Smooth muscle cell (in vitro differentiated cells): ENCODE results near the gene CHAD. TPM values are rescaled to one million over a fixed set of nuclear protein-coding genes. Genes with fewer than 3 reads are reported as not detected.

Source experiments
- DNase-seq: peaks from one replicate; lab custom pipeline; 2025; ENCODE audit not compliant: unreplicated experiment; lab: John Stamatoyannopoulos, UW
- H2AFZ ChIP-seq: fragments of 200-600 bp; sonication (generic); 2 replicates; pipeline ENCODE4 v1.6.0; 2016; ENCODE audit warnings: antibody characterized with exemption, low read depth, mild to moderate bottlenecking
- H3F3A ChIP-seq: fragments of 200-600 bp; sonication (generic); 2 replicates; pipeline ENCODE4 v1.6.0; 2017; ENCODE audit warnings: antibody characterized with exemption, low read depth
- H3K27ac ChIP-seq: fragments of 200-600 bp; sonication (generic); 2 replicates; pipeline ENCODE4 v1.5.1; 2016; ENCODE audit warnings: low read depth, mild to moderate bottlenecking
- H3K27me3 ChIP-seq: fragments of 200-600 bp; sonication (generic); 2 replicates; pipeline ENCODE4 v1.6.1; 2016; ENCODE audit warnings: low read depth, mild to moderate bottlenecking
- H3K36me3 ChIP-seq: fragments of 200-600 bp; sonication (generic); 2 replicates; pipeline ENCODE4 v1.5.1; 2016; ENCODE audit warnings: low read depth
- H3K4me1 ChIP-seq: fragments of 200-600 bp; sonication (generic); 2 replicates; pipeline ENCODE4 v1.5.1; 2016; ENCODE audit warnings: low read depth
- H3K4me2 ChIP-seq: fragments of 200-600 bp; sonication (generic); 2 replicates; pipeline ENCODE4 v1.6.0; 2016; ENCODE audit warnings: mild to moderate bottlenecking
- H3K4me3 ChIP-seq: fragments of 200-600 bp; sonication (generic); 2 replicates; pipeline ENCODE4 v1.5.1; 2016; ENCODE audit warnings: mild to moderate bottlenecking
- H3K79me2 ChIP-seq: fragments of 200-600 bp; sonication (generic); 2 replicates; pipeline ENCODE4 v1.6.0; 2016; ENCODE audit warnings: low read depth, mild to moderate bottlenecking
- H3K9ac ChIP-seq: fragments of 200-600 bp; sonication (generic); 2 replicates; pipeline ENCODE4 v1.6.0; 2016; ENCODE audit warnings: low read depth
- H3K9me3 ChIP-seq: fragments of 200-600 bp; sonication (generic); replicated peaks from 2 replicates; pipeline ENCODE4 v1.5.1; 2016; ENCODE audit warnings: low read depth
- H4K20me1 ChIP-seq: fragments of 200-600 bp; sonication (generic); 2 replicates; pipeline ENCODE4 v1.6.0; 2016; ENCODE audit warnings: low read depth
- WGBS: methylation state at CpG from one replicate; pipeline ENCODE4 v1.1.7; 2016; ENCODE audit warnings: low lambda C conversion rate; 5-methylcytosine and 5-hydroxymethylcytosine counted together
- polyA plus RNA-seq: library from polyadenylated mRNA; unstranded; fragments of >200 nt; fragmentation: Nextera tagmentation; extraction: Ambion mirVana; gene quantifications from 2 replicates; pipeline ENCODE4 v1.2.1, GENCODE V29; 2016
- total RNA-seq: library from RNA; depleted of rRNA; stranded (reverse); fragments of >200 nt; gene quantifications from 2 replicates; pipeline ENCODE4 v1.2.3, GENCODE V29; 2014
- TF ChIP-seq, protein P1 (sequence below): fragments of 200-600 bp; sonication (generic); IDR thresholded peaks from 2 replicates; pipeline ENCODE4 v1.5.1; 2017; ENCODE audit warnings: borderline replicate concordance, mild to moderate bottlenecking, antibody characterized with exemption; ENCODE audit not compliant: insufficient read depth, poor library complexity, severe bottlenecking

CHAD gene
- total and polyA plus RNA-seq, 2 experiments from 2014 or later = 0.43 TPM; not detected in 1

DNA sequence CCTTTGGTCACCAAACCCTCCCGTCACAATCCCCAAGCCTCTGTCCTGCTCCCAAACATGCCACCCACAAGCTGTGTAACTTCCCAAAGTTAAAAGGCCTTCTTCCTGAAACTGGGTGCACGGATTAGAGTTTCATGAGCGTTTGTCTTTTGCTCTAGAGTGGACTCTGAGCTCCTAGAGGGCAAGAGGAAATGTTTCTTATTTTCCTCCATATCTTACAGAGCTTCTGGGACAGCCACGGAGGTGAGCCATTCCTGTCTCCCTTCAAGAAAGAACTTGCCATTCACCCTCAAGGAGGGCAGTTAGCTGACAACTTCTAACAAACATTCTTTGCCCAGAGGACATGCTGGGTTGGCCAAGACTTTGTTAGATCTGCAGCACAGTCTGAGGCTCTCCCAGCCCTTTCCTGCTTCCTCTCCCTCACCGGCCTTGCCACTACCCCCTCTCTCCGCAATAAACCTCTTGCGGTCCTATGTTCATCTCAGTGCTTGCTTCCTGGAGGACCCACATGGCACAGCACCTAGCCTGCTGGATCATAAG, 37.0 kb upstream of the CHAD start:
- no peaks in the 10 kb centered on the region for H4K20me1 ChIP-seq
- H3K36me3 ChIP-seq = no peaks in the 10 kb centered on the region
- TF ChIP-seq, protein P1, sequence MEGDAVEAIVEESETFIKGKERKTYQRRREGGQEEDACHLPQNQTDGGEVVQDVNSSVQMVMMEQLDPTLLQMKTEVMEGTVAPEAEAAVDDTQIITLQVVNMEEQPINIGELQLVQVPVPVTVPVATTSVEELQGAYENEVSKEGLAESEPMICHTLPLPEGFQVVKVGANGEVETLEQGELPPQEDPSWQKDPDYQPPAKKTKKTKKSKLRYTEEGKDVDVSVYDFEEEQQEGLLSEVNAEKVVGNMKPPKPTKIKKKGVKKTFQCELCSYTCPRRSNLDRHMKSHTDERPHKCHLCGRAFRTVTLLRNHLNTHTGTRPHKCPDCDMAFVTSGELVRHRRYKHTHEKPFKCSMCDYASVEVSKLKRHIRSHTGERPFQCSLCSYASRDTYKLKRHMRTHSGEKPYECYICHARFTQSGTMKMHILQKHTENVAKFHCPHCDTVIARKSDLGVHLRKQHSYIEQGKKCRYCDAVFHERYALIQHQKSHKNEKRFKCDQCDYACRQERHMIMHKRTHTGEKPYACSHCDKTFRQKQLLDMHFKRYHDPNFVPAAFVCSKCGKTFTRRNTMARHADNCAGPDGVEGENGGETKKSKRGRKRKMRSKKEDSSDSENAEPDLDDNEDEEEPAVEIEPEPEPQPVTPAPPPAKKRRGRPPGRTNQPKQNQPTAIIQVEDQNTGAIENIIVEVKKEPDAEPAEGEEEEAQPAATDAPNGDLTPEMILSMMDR = no peak
- no peaks in the 10 kb centered on the region for H3K79me2 ChIP-seq
- WGBS = 88% methylated on average over 7 of the region's 7 CpGs
- no peaks in the 10 kb centered on the region for H3K27me3 ChIP-seq
- H3F3A ChIP-seq = peaks cover 19% of the 10 kb centered on the region
- H2AFZ ChIP-seq = no peak overlapping the region
- DNase-seq = no peak
- no peak overlapping the region for H3K27ac ChIP-seq
- H3K9ac ChIP-seq = no peak overlapping the region
- H3K4me3 ChIP-seq = no peak overlapping the region
- peaks cover 36% of the 10 kb centered on the region for H3K4me1 ChIP-seq
- no peaks in the 10 kb centered on the region for H3K9me3 ChIP-seq
- no peak overlapping the region for H3K4me2 ChIP-seq

- TF ChIP-seq, protein P1 = no peak
Observed at GRCh38 chr17:50502301-50502990, 33.8 kb upstream of the CHAD start.

DNA sequence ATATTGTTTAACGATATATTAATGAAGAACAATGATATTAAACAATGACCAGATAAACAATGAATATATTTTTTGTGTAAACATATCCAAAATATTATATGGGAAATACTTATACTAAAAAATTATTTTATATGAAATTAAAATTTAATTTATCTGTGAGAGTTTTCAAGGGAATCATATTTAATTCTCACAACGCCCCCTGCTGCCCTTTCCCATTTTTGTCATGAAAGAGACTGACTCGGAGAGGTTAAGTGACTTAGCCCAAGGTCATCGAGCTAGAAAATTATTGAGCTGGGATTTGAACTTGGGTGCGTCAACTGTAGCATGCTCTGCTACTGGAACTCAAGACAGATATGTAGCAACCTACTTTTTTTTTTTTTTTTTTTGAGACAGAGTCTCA, 32.4 kb upstream of the CHAD start:
- Histone ChIP-seq H3K36me3 (no peaks in the 10 kb centered on the region), H3K27ac (peak overlapping the region; percentile 80), H4K20me1 (no peaks in the 10 kb centered on the region), H3K4me3 (no peak overlapping the region), H3K9ac (no peak overlapping the region), H3K4me1 (peaks cover 25% of the 10 kb centered on the region), H3F3A (peaks cover 8% of the 10 kb centered on the region), H3K27me3 (no peaks in the 10 kb centered on the region), H3K9me3 (no peaks in the 10 kb centered on the region), H3K4me2 (no peak overlapping the region), H2AFZ (no peak overlapping the region), H3K79me2 (no peaks in the 10 kb centered on the region)
- DNase-seq = no peak
- TF ChIP-seq, protein P1 = peak; percentile 46
- WGBS = 73% methylated on average over 5 of the region's 5 CpGs

More at GRCh38 chr17:50502301-50502990, 33.8 kb upstream of the CHAD start:
- DNase-seq = no peak
- peak overlapping the region; percentile 80 for H3K27ac ChIP-seq
- WGBS = 79% methylated on average over 9 of the region's 9 CpGs
- H3K4me3 ChIP-seq = no peak overlapping the region
- no peaks in the 10 kb centered on the region for H3K9me3 ChIP-seq
- no peaks in the 10 kb centered on the region for H3K27me3 ChIP-seq
- no peaks in the 10 kb centered on the region for H3K79me2 ChIP-seq
- peak overlapping the region; percentile 53 for H3K9ac ChIP-seq
- H3F3A ChIP-seq = peaks cover 8% of the 10 kb centered on the region
- no peak overlapping the region for H2AFZ ChIP-seq
- no peaks in the 10 kb centered on the region for H4K20me1 ChIP-seq
- H3K4me2 ChIP-seq = peak overlapping the region; percentile 15
- H3K4me1 ChIP-seq = peaks cover 26% of the 10 kb centered on the region
- H3K36me3 ChIP-seq = no peaks in the 10 kb centered on the region
